Endothelial cell of umbilical vein (primary cell): ENCODE results near the gene CEACAM3. TPM values are rescaled to one million over a fixed set of nuclear protein-coding genes. Genes with fewer than 3 reads are reported as not detected.

Experiments used
- BruUV-seq: library from RNA; stranded (reverse); fragments of 400-500 nt; replicated peaks from 2 replicates; lab custom pipeline; 2021; lab: Mats Ljungman, UMichigan
- CTCF ChIA-PET: fragments of 300-600, 350-600 bp; sonication (Branson Sonifier 250); formaldehyde crosslinking; loops from one replicate; lab custom pipeline; 2021; ENCODE audit warnings: antibody characterized with exemption, inconsistent platforms; lab: Charles Lee
- POLR2A ChIA-PET: fragments of 300-600, 350-600 bp; sonication (Branson Sonifier 250); formaldehyde crosslinking; loops from one replicate; lab custom pipeline; 2021; ENCODE audit warnings: antibody characterized with exemption, inconsistent platforms; lab: Charles Lee
- DNase-seq: peaks from one replicate; pipeline ENCODE4 v3.0.0-alpha.2; 2011; ENCODE audit warnings: low read depth, low spot score
- FAIRE-seq: peaks from 2 replicates; lab custom pipeline; 2011; peaks lifted over from hg19 to GRCh38; lab: Jason Lieb, UNC
- H2AFZ ChIP-seq: 2 replicates; pipeline ENCODE4 v1.6.0; 2012; ENCODE audit warnings: low read depth, low read length, control low read depth, inconsistent platforms
- H3K27ac ChIP-seq: 2 replicates; pipeline ENCODE4 v1.5.1; 2011; ENCODE audit warnings: low read depth, mild to moderate bottlenecking, control low read depth, low read length, moderate library complexity; ENCODE audit not compliant: insufficient read depth
- H3K27me3 ChIP-seq, 2 experiments: 2 replicates each; pipeline versions ENCODE4 v1.6.0 to v1.6.1; 2011; ENCODE audit warnings: low read length in 2 of 2, mixed read lengths in 1 of 2; ENCODE audit not compliant: control insufficient read depth in 2 of 2, insufficient read depth in 2 of 2
- H3K36me3 ChIP-seq, 2 experiments: 2 replicates in 1 of 2; 3 replicates in 1 of 2; pipeline ENCODE4 v1.5.1; 2011; ENCODE audit warnings: low read length in 2 of 2, mild to moderate bottlenecking in 1 of 2, moderate library complexity in 1 of 2; ENCODE audit not compliant: control insufficient read depth in 2 of 2, insufficient read depth in 2 of 2; ENCODE audit errors: extremely low read depth in 1 of 2
- H3K4me1 ChIP-seq: 3 replicates; pipeline ENCODE4 v1.5.1; 2011; ENCODE audit warnings: mild to moderate bottlenecking, low read length; ENCODE audit not compliant: control insufficient read depth, insufficient read depth; ENCODE audit errors: extremely low read depth
- H3K4me2 ChIP-seq: 2 replicates; pipeline ENCODE4 v1.6.1; 2011; ENCODE audit warnings: low read length, control low read depth, mixed read lengths; ENCODE audit not compliant: insufficient read depth
- H3K4me3 ChIP-seq, 3 experiments: fragments of 200-600 bp in 1 of 3; sonication (generic), shearing (Covaris generic) in 1 of 3; replicated peaks in 1 of 3; 2 replicates each; pipeline ENCODE4 v1.5.1; 2011 to 2016; ENCODE audit warnings: control low read depth in 3 of 3, low read length in 3 of 3, mild to moderate bottlenecking in 2 of 3, inconsistent platforms in 1 of 3, low read depth in 1 of 3, moderate library complexity in 1 of 3; ENCODE audit not compliant: insufficient read depth in 1 of 3
- H3K79me2 ChIP-seq: 2 replicates; pipeline ENCODE4 v1.6.0; 2012; ENCODE audit warnings: low read length, inconsistent platforms; ENCODE audit not compliant: control insufficient read depth, insufficient read depth
- H3K9ac ChIP-seq: replicated peaks from 2 replicates; pipeline ENCODE3; 2011; ENCODE audit warnings: low read length, control low read depth; ENCODE audit not compliant: insufficient read depth; ENCODE audit errors: extremely low read depth
- H3K9me1 ChIP-seq: replicated peaks from 3 replicates; pipeline ENCODE4 v1.6.0; 2011; ENCODE audit warnings: mild to moderate bottlenecking, low read length; ENCODE audit not compliant: control insufficient read depth, insufficient read depth; ENCODE audit errors: extremely low read depth
- H3K9me3 ChIP-seq: replicated peaks from 2 replicates; pipeline ENCODE4 v1.5.1; 2012; ENCODE audit warnings: low read length, inconsistent platforms; ENCODE audit not compliant: control insufficient read depth, insufficient read depth
- H4K20me1 ChIP-seq: replicated peaks from 2 replicates; pipeline ENCODE3; 2011; ENCODE audit warnings: mild to moderate bottlenecking, low read length; ENCODE audit not compliant: control insufficient read depth, insufficient read depth; ENCODE audit errors: extremely low read depth
- EZH2 ChIP-seq: IDR thresholded peaks from 2 replicates; pipeline ENCODE4 v1.6.1; 2012; ENCODE audit warnings: borderline replicate concordance, low read depth, mild to moderate bottlenecking, moderate library complexity, low read length, inconsistent platforms; ENCODE audit not compliant: severe bottlenecking
- FOS ChIP-seq: IDR thresholded peaks from 2 replicates; pipeline ENCODE4 v1.6.1; 2011; ENCODE audit warnings: mild to moderate bottlenecking, low read length, moderate library complexity, borderline replicate concordance; ENCODE audit not compliant: insufficient read depth
- GATA2 ChIP-seq: IDR thresholded peaks from 2 replicates; pipeline ENCODE4 v1.7.0; 2011; ENCODE audit warnings: low read depth, mild to moderate bottlenecking, moderate library complexity, mixed read lengths, low read length; ENCODE audit not compliant: insufficient read length, insufficient read depth
- JUN ChIP-seq: IDR thresholded peaks from 2 replicates; pipeline ENCODE4 v1.6.1; 2011; ENCODE audit warnings: borderline replicate concordance, low read depth; ENCODE audit not compliant: insufficient read length, insufficient read depth
- MYC ChIP-seq: IDR thresholded peaks from one replicate; pipeline ENCODE4 v1.6.1; 2011; ENCODE audit warnings: mild to moderate bottlenecking, low read depth, low read length
- POLR2A ChIP-seq: IDR thresholded peaks from 2 replicates; pipeline ENCODE4 v1.6.1; 2012; ENCODE audit warnings: low read depth, mild to moderate bottlenecking, control low read depth, low read length
- POLR2AphosphoS5 ChIP-seq: IDR thresholded peaks from 2 replicates; pipeline ENCODE4 v1.6.1; 2012; ENCODE audit warnings: low read depth, mild to moderate bottlenecking, control low read depth, low read length, moderate library complexity; ENCODE audit not compliant: insufficient read depth
- dilution Hi-C: fragments of 300-500 bp; cut with MboI; formaldehyde crosslinking; loops from one replicate; pipeline ENCODE4 v1.15.0; 2019; ENCODE audit warnings: low sequenced_read_pairs; ENCODE audit not compliant: extremely low pct_ligation_motif_present
- intact Hi-C: fragments of 100-400 bp; cut with micrococcal nuclease; formaldehyde crosslinking; loops from one replicate; pipeline ENCODE4 v1.10.0; 2022
- polyA plus RNA-seq, 4 experiments: library from polyadenylated mRNA; depleted of rRNA in 3 of 4; stranded (reverse) in 3 of 4; unstranded in 1 of 4; fragments of >200 nt; gene quantifications; 2 replicates each; pipeline versions ENCODE4 v1.2.1 to v1.2.3, GENCODE V29; 2011 to 2012; ENCODE audit warnings: missing spikeins in 1 of 4
- total RNA-seq: library from RNA; stranded (reverse); gene quantifications from 2 replicates; pipeline ENCODE4 v1.2.3, GENCODE V29; 2021
- TF ChIP-seq, protein P1 (sequence below), 2 donors: IDR thresholded peaks; 1 replicate in 1 of 2; 2 replicates in 1 of 2; pipeline ENCODE4 v1.5.1; 2011; ENCODE audit warnings: low read length in 2 of 2, mild to moderate bottlenecking in 2 of 2, moderate library complexity in 2 of 2, control low read depth in 1 of 2, inconsistent platforms in 1 of 2, low read depth in 1 of 2; ENCODE audit not compliant: insufficient read depth in 1 of 2; ENCODE audit errors: extremely low read depth in 1 of 2
- TF ChIP-seq, protein P2 (sequence below): IDR thresholded peaks from 2 replicates; pipeline ENCODE4 v1.6.1; 2011; ENCODE audit not compliant: insufficient read depth, insufficient read length

CEACAM3 gene
- total and polyA plus RNA-seq, 2 donors (not counting 3 experiments of a cell fraction or from before 2014, with no cell fraction given), result not detected

GRCh38 chr19:41758846-41759245, 37.5 kb upstream of the CEACAM3 start:
- no peaks in the 10 kb centered on the region for H3K4me1 ChIP-seq
- H3K4me2 ChIP-seq, result no peak overlapping the region
- H3K9ac ChIP-seq, result no peak overlapping the region
- no peaks in the 10 kb centered on the region for H3K27me3 ChIP-seq
- H3K79me2 ChIP-seq, result no peaks in the 10 kb centered on the region
- no peaks in the 10 kb centered on the region for H3K36me3 ChIP-seq
- dilution Hi-C loops (no loop called here), intact Hi-C loops (no loop called here)
- H3K9me1 ChIP-seq, result no peaks in the 10 kb centered on the region
- FAIRE-seq (no peak), DNase-seq (no peak)
- ChIA-PET POLR2A (no interaction called here), CTCF (no interaction called here)
- H2AFZ ChIP-seq, result no peak overlapping the region
- TF ChIP-seq, protein P1, sequence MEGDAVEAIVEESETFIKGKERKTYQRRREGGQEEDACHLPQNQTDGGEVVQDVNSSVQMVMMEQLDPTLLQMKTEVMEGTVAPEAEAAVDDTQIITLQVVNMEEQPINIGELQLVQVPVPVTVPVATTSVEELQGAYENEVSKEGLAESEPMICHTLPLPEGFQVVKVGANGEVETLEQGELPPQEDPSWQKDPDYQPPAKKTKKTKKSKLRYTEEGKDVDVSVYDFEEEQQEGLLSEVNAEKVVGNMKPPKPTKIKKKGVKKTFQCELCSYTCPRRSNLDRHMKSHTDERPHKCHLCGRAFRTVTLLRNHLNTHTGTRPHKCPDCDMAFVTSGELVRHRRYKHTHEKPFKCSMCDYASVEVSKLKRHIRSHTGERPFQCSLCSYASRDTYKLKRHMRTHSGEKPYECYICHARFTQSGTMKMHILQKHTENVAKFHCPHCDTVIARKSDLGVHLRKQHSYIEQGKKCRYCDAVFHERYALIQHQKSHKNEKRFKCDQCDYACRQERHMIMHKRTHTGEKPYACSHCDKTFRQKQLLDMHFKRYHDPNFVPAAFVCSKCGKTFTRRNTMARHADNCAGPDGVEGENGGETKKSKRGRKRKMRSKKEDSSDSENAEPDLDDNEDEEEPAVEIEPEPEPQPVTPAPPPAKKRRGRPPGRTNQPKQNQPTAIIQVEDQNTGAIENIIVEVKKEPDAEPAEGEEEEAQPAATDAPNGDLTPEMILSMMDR (IDR thresholded peaks at IDR 0.05; ENCODE audit: extremely low read depth in 1 of 2, insufficient read depth in 1 of 2, low read depth in 1 of 2, low read length in 2 of 2), result no peak
- TF ChIP-seq FOS (no peak), EZH2 (no peak), POLR2A (no peak), GATA2 (no peak), MYC (no peak), POLR2AphosphoS5 (no peak), JUN (no peak)
- TF ChIP-seq, protein P2, sequence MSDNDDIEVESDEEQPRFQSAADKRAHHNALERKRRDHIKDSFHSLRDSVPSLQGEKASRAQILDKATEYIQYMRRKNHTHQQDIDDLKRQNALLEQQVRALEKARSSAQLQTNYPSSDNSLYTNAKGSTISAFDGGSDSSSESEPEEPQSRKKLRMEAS, result no peak
- H4K20me1 ChIP-seq, result no peaks in the 10 kb centered on the region
- H3K9me3 ChIP-seq, result no peaks in the 10 kb centered on the region
- H3K27ac ChIP-seq, result no peak overlapping the region
- no peak overlapping the region for H3K4me3 ChIP-seq
- no TSS peak for BruUV-seq
